NCI-H146 treated with DMSO at 0.1 percent for 48 hours (cell line): ENCODE results near the gene ELP2.

Experiments used
- DNase-seq: peaks from one replicate; lab custom pipeline; 2025; ENCODE audit not compliant: unreplicated experiment; lab: John Stamatoyannopoulos, UW

Gene ELP2

GRCh38 chr18:36212301-36213171 lies 82.8 kb downstream of the ELP2 start:
- DNase-seq: no peak

GRCh38 chr18:36214811-36215210 lies 85.1 kb downstream of the ELP2 start:
- DNase-seq: no peak

GRCh38 chr18:36215577-36215976 lies 85.9 kb downstream of the ELP2 start:
- no peak for DNase-seq

- no peak for DNase-seq
Observed at GRCh38 chr18:36217348-36217747, 87.6 kb downstream of the ELP2 start.

GRCh38 chr18:36229188-36229587 lies 99.5 kb downstream of the ELP2 start:
- no peak for DNase-seq
